HUES48 (cell line): ENCODE measurements around the gene PDZD7.

ENCODE experiments used
- H3K27ac ChIP-seq: one replicate; pipeline ENCODE4 v1.7.0; 2013; ENCODE audit warnings: low read depth, low read length, inconsistent platforms
- H3K27me3 ChIP-seq: 2 replicates; pipeline ENCODE4 v1.6.1; 2013; ENCODE audit warnings: mild to moderate bottlenecking, low read length; ENCODE audit not compliant: control insufficient read depth, insufficient read depth
- H3K36me3 ChIP-seq: 2 replicates; pipeline ENCODE4 v1.6.1; 2013; ENCODE audit warnings: low read length; ENCODE audit not compliant: control insufficient read depth, insufficient read depth
- H3K4me1 ChIP-seq: 2 replicates; pipeline ENCODE4 v1.6.1; 2013; ENCODE audit warnings: mild to moderate bottlenecking, low read length; ENCODE audit not compliant: control insufficient read depth, insufficient read depth
- H3K4me3 ChIP-seq: 2 replicates; pipeline ENCODE4 v1.5.1; 2013; ENCODE audit warnings: mild to moderate bottlenecking, low read depth, low read length
- H3K9ac ChIP-seq: 2 replicates; pipeline ENCODE4 v1.6.1; 2013; ENCODE audit warnings: mild to moderate bottlenecking, low read depth, low read length, moderate library complexity
- H3K9me3 ChIP-seq: 2 replicates; pipeline ENCODE4 v1.6.1; 2013; ENCODE audit warnings: low read length; ENCODE audit not compliant: control insufficient read depth, insufficient read depth

The PDZD7 gene

GRCh38 chr10:101031128-101031795 lies at the start of gene PDZD7, which contains the start of gene SFXN3:
Gene PDZD7, minus strand, starts transcription at chr10:101031129. Its CDS starts 910 bp downstream, at chr10:101030219.
Gene SFXN3, plus strand, starts transcription at chr10:101031234. Its CDS starts 3,461 bp downstream, at chr10:101034695.
- H3K4me1 ChIP-seq = peaks cover 27% of the 10 kb centered on the region
- H3K9me3 ChIP-seq = no peaks in the 10 kb centered on the region
- peaks cover 55% of the 10 kb centered on the region for H3K27me3 ChIP-seq
- peak within 1 kb of the TSS; percentile 50 for H3K27ac ChIP-seq
- peak within 1 kb of the TSS; percentile 68 for H3K4me3 ChIP-seq
- H3K36me3 ChIP-seq = no peaks in the 10 kb centered on the region
- no peak within 1 kb of the TSS for H3K9ac ChIP-seq

GRCh38 chr10:101079874-101080273 lies 48.9 kb upstream of the PDZD7 start:
- Histone ChIP-seq H3K27me3 (peaks cover 63% of the 10 kb centered on the region), H3K4me3 (no peak overlapping the region), H3K4me1 (peaks cover 4% of the 10 kb centered on the region; the same call in 1 of the 2 replicates), H3K27ac (no peak overlapping the region), H3K9ac (no peak overlapping the region), H3K9me3 (no peaks in the 10 kb centered on the region), H3K36me3 (no peaks in the 10 kb centered on the region)

DNA sequence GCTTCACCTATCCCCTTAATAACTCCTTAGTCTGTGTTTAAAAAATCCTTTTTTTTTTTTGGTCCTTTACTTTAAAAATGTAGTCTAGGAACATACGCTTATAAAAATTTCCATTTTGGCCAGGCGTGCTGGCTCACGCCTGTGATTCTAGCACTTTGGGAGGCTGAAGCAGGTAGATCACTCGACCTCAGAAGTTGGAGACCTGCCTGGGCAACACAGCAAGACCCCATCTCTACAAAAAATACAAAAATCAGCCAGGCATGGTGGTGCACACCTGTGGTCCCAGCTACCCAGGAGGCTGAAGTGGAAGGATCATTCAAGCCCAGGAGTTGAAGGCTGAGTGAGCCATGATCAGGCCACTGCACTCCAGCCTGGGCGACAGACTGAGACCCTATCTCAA lies 45.7 kb upstream of the PDZD7 start:
- Histone ChIP-seq H3K9ac (no peak overlapping the region), H3K9me3 (no peaks in the 10 kb centered on the region), H3K27me3 (peaks cover 84% of the 10 kb centered on the region), H3K27ac (no peak overlapping the region), H3K4me3 (no peak overlapping the region), H3K36me3 (no peaks in the 10 kb centered on the region), H3K4me1 (peaks cover 9% of the 10 kb centered on the region; the same call in 1 of the 2 replicates)

- H3K27me3 ChIP-seq = peaks cover 84% of the 10 kb centered on the region
- H3K4me1 ChIP-seq = peaks cover 9% of the 10 kb centered on the region; the same call in 1 of the 2 replicates
- H3K9ac ChIP-seq = no peak overlapping the region
- no peak overlapping the region for H3K27ac ChIP-seq
- H3K9me3 ChIP-seq = no peaks in the 10 kb centered on the region
- H3K36me3 ChIP-seq = no peaks in the 10 kb centered on the region
- H3K4me3 ChIP-seq = no peak overlapping the region
Observed at GRCh38 chr10:101075775-101076174, 44.8 kb upstream of the PDZD7 start.

DNA sequence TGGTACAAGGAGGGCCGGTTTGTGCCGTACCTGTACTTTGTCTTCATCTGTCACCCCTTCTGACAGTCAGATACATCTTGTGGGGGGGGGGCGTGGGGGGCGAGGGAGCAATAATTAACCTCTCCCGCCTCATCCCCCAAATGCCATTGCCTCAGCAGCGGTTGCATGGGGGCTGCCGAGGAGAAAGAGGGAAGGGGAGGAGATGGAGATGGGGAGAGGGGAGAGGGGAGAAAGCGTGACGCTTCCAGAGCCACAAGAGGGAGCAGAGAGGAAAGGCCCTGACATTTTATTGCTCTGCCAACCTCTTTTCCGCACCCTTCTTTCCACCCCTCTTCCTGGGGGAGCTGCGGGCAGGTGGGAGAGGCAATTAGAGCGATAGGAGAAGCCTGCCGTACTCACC lies 42.7 kb upstream of the PDZD7 start:
- H3K27me3 ChIP-seq = peaks cover 77% of the 10 kb centered on the region
- no peaks in the 10 kb centered on the region for H3K9me3 ChIP-seq
- H3K36me3 ChIP-seq = no peaks in the 10 kb centered on the region
- H3K4me1 ChIP-seq = peaks cover 9% of the 10 kb centered on the region; the same call in 1 of the 2 replicates
- no peak overlapping the region for H3K27ac ChIP-seq
- no peak overlapping the region for H3K9ac ChIP-seq
- H3K4me3 ChIP-seq = peak overlapping the region; percentile 32; the same call in 1 of the 2 replicates

DNA sequence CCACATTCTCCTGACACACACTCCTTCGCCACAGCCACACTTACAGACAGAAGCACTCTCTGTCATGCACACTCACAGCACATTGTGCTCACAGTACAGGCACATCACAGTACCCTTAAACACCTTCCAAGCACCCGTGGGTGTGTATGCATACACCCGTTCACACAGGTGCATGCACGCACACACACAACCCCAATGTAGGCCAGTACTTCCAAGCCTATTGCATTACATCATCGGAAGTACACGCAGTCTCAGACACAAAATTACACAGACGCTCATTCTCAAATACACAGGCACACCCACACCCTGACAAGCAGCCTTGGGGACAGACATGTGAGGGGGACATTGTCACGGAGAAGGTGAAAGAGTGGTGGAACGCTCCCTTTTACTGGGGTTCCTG lies 42.0 kb upstream of the PDZD7 start:
- Histone ChIP-seq H3K27me3 (peaks cover 70% of the 10 kb centered on the region), H3K4me3 (no peak overlapping the region), H3K27ac (no peak overlapping the region)

GRCh38 chr10:101071885-101072433 lies 41.0 kb upstream of the PDZD7 start:
- Histone ChIP-seq H3K27me3 (peaks cover 75% of the 10 kb centered on the region), H3K9me3 (no peaks in the 10 kb centered on the region), H3K4me1 (peaks cover 9% of the 10 kb centered on the region; the same call in 1 of the 2 replicates), H3K27ac (no peak overlapping the region), H3K36me3 (no peaks in the 10 kb centered on the region), H3K9ac (no peak overlapping the region), H3K4me3 (no peak overlapping the region)

More for the DNA sequence above, 42.0 kb upstream of the PDZD7 start:
- no peaks in the 10 kb centered on the region for H3K9me3 ChIP-seq
- H3K9ac ChIP-seq = no peak overlapping the region
- H3K4me1 ChIP-seq = peaks cover 9% of the 10 kb centered on the region; the same call in 1 of the 2 replicates
- H3K36me3 ChIP-seq = no peaks in the 10 kb centered on the region

- Histone ChIP-seq H3K9me3 (no peaks in the 10 kb centered on the region), H3K9ac (no peak overlapping the region), H3K27me3 (peaks cover 80% of the 10 kb centered on the region), H3K36me3 (no peaks in the 10 kb centered on the region), H3K27ac (no peak overlapping the region), H3K4me1 (peaks cover 9% of the 10 kb centered on the region; the same call in 1 of the 2 replicates), H3K4me3 (no peak overlapping the region)
Observed at GRCh38 chr10:101071267-101071884, 40.4 kb upstream of the PDZD7 start.

- H3K4me1 ChIP-seq = peaks cover 10% of the 10 kb centered on the region
- no peaks in the 10 kb centered on the region for H3K36me3 ChIP-seq
- peaks cover 80% of the 10 kb centered on the region for H3K27me3 ChIP-seq
- H3K9ac ChIP-seq = no peak overlapping the region
- H3K27ac ChIP-seq = no peak overlapping the region
- H3K9me3 ChIP-seq = no peaks in the 10 kb centered on the region
- no peak overlapping the region for H3K4me3 ChIP-seq
Observed at GRCh38 chr10:101070098-101070497, 39.2 kb upstream of the PDZD7 start.

DNA sequence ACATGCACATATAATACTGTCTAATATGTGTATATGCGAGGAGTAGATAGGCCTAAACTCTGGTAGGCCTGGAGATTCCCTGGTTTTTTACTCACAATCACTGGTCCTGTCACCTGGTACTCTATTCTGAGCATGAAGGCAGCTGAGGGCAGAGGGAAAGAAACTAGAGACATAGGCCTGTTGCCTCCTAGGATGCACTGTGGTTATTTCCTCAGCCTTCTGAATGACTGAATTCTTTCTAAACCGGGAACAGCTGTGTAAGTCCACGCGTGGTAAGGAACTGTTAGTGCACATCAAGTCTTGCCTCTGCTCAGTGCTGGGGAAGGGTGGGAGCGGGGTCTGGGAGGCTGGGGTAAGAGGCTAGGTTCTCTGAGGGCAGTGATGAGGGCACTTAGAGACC lies 38.5 kb upstream of the PDZD7 start:
- no peaks in the 10 kb centered on the region for H3K36me3 ChIP-seq
- H3K4me1 ChIP-seq = peaks cover 10% of the 10 kb centered on the region
- no peak overlapping the region for H3K27ac ChIP-seq
- H3K27me3 ChIP-seq = peaks cover 80% of the 10 kb centered on the region
- no peak overlapping the region for H3K4me3 ChIP-seq
- H3K9me3 ChIP-seq = no peaks in the 10 kb centered on the region
- no peak overlapping the region for H3K9ac ChIP-seq
